ENCODE measurements around the gene POLN. TPM values are rescaled to one million over a fixed set of nuclear protein-coding genes. Genes with fewer than 3 reads are reported as not detected.

POLN gene
- total and polyA plus RNA-seq, 2 of the 4 experiments (the other 2 are of a cell fraction): 0.63 to 0.72 TPM

DNA sequence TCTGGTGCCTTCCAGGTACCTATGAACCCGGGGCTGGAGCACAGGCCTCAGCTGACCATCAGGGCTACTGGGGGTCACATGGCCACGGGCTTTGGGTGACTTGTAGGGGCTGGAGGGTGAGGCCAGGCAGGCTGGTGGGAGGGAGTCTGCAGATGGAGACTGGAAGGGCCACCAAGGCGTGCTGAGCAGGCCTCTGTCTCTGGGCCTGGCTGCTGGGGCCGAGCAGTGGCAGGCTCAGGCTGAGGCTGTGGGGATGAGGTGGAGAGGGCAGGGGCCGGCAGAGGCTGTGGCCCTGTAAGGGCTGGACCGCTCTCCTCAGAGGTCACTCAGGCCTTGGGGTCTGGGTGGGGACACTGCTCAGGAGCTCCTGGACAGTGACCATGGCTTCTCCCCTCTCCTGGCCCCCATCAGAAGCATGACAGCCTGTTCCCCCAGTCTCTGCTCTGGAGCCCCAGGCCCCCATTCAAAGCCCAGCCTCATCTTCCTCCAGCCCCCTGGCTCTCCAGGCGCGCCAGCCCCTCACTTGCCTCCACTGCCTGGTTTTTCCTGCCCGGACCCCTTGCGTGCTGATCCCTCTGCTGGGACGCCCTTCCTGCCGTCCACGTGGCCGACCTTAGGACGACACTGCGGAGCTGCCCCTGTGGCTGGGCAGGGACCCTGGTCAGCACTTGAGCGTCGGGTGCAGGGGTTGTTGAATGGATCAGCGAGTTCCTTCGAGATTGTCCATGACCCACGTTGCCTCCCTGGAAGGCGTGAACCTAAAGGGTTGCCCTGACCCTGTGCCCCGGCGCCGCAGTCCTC is 193.9 kb downstream of the POLN start:
- Histone ChIP-seq H3K4me2 (ENCODE audit: low read depth, low read length) (no peak overlapping the region), H3K9ac (ENCODE audit: low read depth, low read length) (no peak overlapping the region), H3K4me3 (ENCODE audit: insufficient read depth, low read depth, low read length) (no peak overlapping the region), H3K79me1 (ENCODE audit: low read depth in 1 of 2, low read length in 2 of 2) (0 out of 4 replicates have a peak, but pooled peaks cover 0 to under 1% of the 10 kb centered on the region in 2 experiments), H2BK20ac (ENCODE audit: low read depth, low read length) (no peak overlapping the region), H3K27me3 (ENCODE audit: control insufficient read depth, insufficient read depth, low read length) (peaks cover 14% of the 10 kb centered on the region), H3K4me1 (ENCODE audit: control insufficient read depth, insufficient read depth, low read length) (no peaks in the 10 kb centered on the region; the same call in 1 of the 2 replicates), H2BK5ac (ENCODE audit: low read depth, low read length, poor library complexity, severe bottlenecking) (no peak overlapping the region), H2AFZ (replicated peaks; ENCODE audit: low read length, poor library complexity) (no peak overlapping the region), H3K9me3 (ENCODE audit: control insufficient read depth, insufficient read depth, low read length) (no peaks in the 10 kb centered on the region; the same call in 1 of the 2 replicates), H4K8ac (ENCODE audit: low read depth in 2 of 2, low read length in 2 of 2) (no peak overlapping the region), H3K9me1 (ENCODE audit: insufficient read depth, low read length) (no peaks in the 10 kb centered on the region), H2AK5ac (ENCODE audit: low read depth, low read length) (no peak overlapping the region), H4K20me1 (ENCODE audit: insufficient read depth, low read length) (no peaks in the 10 kb centered on the region), H4K91ac (ENCODE audit: insufficient read depth, low read depth, low read length) (no peak overlapping the region), H3K18ac (ENCODE audit: low read depth, low read length) (no peak overlapping the region), H3K14ac (replicated peaks; ENCODE audit: low read depth, low read length) (no peak overlapping the region), H3K27ac (ENCODE audit: insufficient read depth, low read length) (no peak overlapping the region), H2AK9ac (replicated peaks; ENCODE audit: low read depth, low read length, poor library complexity) (no peak overlapping the region), H3K56ac (ENCODE audit: extremely low read depth, insufficient read depth, low read length) (no peak overlapping the region), H2BK120ac (ENCODE audit: low read depth, low read length) (no peak overlapping the region), H3K4ac (ENCODE audit: low read depth, low read length) (no peak overlapping the region), H3K23ac (ENCODE audit: low read depth, low read length) (no peak overlapping the region), H2BK15ac (ENCODE audit: low read depth, low read length) (no peak overlapping the region), H4K5ac (ENCODE audit: low read depth, low read length) (no peak overlapping the region), H3K36me3 (ENCODE audit: control insufficient read depth, insufficient read depth, low read length) (peaks cover 2% of the 10 kb centered on the region; the same call in 1 of the 2 replicates)
- BruUV-seq (replicated peaks): no TSS peak
- ATAC-seq (ENCODE audit: low read depth) (no peak), DNase-seq (no peak)
- intact Hi-C loops (cut with micrococcal nuclease) (no loop called here), in situ Hi-C loops (cut with MboI; ENCODE audit: low sequenced_read_pairs) (no loop called here), dilution Hi-C loops (cut with HindIII; ENCODE audit: low sequenced_read_pairs, unreplicated experiment) (no loop called here)
- ChIA-PET CTCF (no interaction called here), POLR2A (ENCODE audit: unreplicated experiment) (no interaction called here)
- WGBS, 2 experiments (ENCODE audit: extremely low coverage in 2 of 2, insufficient read length in 1 of 2): 73% methylated on average over 12 of the region's 25 CpGs; no CpG with 5 or more reads in 1 of the 2 experiments
- no peak for TF ChIP-seq SMC3 (IDR thresholded peaks at IDR 0.05; ENCODE audit: low read depth, low read length)
- TF ChIP-seq CHD1 (IDR thresholded peaks at IDR 0.05; ENCODE audit: low read depth, low read length): no peak
- no peak for TF ChIP-seq FOS (IDR thresholded peaks at IDR 0.05; ENCODE audit: low read depth, low read length)
- TF ChIP-seq MAZ (IDR thresholded peaks at IDR 0.05; ENCODE audit: borderline replicate concordance, low read depth, low read length): no peak
- TF ChIP-seq, protein P1, sequence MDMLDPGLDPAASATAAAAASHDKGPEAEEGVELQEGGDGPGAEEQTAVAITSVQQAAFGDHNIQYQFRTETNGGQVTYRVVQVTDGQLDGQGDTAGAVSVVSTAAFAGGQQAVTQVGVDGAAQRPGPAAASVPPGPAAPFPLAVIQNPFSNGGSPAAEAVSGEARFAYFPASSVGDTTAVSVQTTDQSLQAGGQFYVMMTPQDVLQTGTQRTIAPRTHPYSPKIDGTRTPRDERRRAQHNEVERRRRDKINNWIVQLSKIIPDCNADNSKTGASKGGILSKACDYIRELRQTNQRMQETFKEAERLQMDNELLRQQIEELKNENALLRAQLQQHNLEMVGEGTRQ (IDR thresholded peaks at IDR 0.05; ENCODE audit: low read depth, low read length): no peak
- TF ChIP-seq, protein P2, sequence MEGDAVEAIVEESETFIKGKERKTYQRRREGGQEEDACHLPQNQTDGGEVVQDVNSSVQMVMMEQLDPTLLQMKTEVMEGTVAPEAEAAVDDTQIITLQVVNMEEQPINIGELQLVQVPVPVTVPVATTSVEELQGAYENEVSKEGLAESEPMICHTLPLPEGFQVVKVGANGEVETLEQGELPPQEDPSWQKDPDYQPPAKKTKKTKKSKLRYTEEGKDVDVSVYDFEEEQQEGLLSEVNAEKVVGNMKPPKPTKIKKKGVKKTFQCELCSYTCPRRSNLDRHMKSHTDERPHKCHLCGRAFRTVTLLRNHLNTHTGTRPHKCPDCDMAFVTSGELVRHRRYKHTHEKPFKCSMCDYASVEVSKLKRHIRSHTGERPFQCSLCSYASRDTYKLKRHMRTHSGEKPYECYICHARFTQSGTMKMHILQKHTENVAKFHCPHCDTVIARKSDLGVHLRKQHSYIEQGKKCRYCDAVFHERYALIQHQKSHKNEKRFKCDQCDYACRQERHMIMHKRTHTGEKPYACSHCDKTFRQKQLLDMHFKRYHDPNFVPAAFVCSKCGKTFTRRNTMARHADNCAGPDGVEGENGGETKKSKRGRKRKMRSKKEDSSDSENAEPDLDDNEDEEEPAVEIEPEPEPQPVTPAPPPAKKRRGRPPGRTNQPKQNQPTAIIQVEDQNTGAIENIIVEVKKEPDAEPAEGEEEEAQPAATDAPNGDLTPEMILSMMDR (conservative IDR thresholded peaks at IDR 0.05; ENCODE audit: low read depth, low read length): no peak
- no peak for TF ChIP-seq RFX5 (IDR thresholded peaks at IDR 0.05; ENCODE audit: low read depth, low read length)
- TF ChIP-seq POLR2A (IDR thresholded peaks at IDR 0.05; ENCODE audit: low read depth, low read length): no peak
- no peak for TF ChIP-seq BHLHE40 (IDR thresholded peaks at IDR 0.05; ENCODE audit: low read depth, low read length)
- TF ChIP-seq MXI1 (IDR thresholded peaks at IDR 0.05; ENCODE audit: borderline replicate concordance, low read depth, low read length): no peak
- TF ChIP-seq RCOR1 (IDR thresholded peaks at IDR 0.05; ENCODE audit: insufficient replicate concordance, low read length): no peak
- TF ChIP-seq NFE2L2 (IDR thresholded peaks at IDR 0.05; ENCODE audit: low read depth, low read length): no peak
- no peak for TF ChIP-seq CEBPB (IDR thresholded peaks at IDR 0.05; ENCODE audit: low read depth, low read length)
- TF ChIP-seq MAFK (IDR thresholded peaks at IDR 0.05; ENCODE audit: low read depth, low read length): no peak
- TF ChIP-seq RAD21 (IDR thresholded peaks at IDR 0.05; ENCODE audit: low read length): no peak

Data from IMR-90 (cell line).